Stimulated activated CD8-positive, alpha-beta memory T cell treated with anti-CD3 and anti-CD28 coated beads, Interleukin-7, amount 100 ng/mL, for 4 hours (primary cell): ENCODE measurements around the gene SUPV3L1.
A peak's percentile ranks its signal among the peaks of the same experiment; 100 is the strongest.

Source experiments
- DNase-seq, 2 donors: peaks; one replicate each; pipeline ENCODE4 v3.0.0-alpha.2; 2020; ENCODE audit warnings: low read depth in 2 of 2

SUPV3L1 gene

DNA sequence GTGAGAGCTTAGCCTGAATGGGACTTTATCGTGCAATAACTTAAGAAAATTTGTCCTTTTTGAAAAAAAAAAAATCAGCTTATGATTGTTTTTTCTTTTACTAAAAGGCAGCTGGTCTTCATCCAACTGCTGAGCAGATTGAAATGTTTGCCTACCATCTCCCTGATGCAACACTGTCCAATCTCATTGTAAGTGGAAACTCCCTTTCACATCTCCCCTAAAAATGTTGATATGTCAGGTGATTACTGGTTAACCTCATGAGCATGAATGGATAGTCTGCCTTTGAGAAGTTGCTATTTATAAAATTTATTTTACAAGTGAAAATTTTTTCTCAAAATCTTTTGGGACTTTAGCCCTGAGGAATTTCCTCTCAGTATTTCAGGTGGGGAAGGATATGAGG is 22.3 kb downstream of the SUPV3L1 start:
- DNase-seq, result no peak

DNA sequence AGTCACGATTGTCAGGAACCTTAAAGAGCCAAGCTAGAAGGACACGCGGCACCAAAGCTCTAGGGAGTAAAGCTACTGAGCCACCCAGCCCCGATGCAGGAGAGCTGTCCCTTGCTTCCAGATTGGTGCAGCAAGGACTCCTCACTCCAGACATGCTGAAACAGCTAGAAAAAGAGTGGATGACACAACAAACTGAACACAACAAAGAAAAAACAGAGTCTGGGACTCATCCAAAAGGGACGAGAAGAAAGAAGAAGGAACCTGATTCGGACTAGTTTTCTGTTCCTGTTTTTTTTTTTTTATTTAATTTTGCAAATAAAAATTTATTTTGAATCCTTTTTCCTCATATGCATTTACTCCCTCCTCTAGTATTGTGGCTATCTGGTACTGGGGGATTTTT is 28.7 kb downstream of the SUPV3L1 start:
- DNase-seq, result no peak

DNA sequence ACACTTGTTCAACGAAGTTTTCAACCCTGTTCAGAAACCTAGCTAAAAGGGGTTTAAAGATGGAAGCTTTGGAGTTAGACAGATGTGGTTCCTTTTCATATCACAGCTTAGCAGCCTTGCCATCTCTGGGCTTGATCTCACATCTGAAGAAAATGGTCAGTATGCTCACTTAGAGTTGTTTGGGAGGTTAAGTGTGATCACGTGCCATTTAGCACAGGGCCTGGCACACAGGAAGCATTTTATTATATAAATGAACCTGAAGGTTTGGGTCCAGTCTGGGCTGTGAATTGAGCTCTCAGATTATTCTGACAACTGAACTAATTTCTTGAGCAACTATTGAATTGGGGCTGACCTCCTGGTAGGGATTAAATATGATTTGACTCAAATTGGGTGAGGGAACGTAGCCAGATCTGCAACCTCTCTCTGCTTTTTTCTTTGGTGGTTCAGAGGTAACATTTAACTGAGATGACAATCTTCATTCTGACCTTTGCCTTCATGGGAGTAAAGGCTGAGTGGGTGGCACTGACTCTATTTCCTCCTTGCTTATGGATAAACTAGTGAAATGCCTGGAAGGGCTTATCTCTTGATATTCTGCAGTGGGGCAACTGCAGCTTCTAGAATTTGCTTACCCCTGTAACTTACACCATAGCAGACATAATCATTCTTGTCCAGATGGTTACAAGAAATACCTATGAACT is 29.9 kb downstream of the SUPV3L1 start:
- DNase-seq, result no peak

DNA sequence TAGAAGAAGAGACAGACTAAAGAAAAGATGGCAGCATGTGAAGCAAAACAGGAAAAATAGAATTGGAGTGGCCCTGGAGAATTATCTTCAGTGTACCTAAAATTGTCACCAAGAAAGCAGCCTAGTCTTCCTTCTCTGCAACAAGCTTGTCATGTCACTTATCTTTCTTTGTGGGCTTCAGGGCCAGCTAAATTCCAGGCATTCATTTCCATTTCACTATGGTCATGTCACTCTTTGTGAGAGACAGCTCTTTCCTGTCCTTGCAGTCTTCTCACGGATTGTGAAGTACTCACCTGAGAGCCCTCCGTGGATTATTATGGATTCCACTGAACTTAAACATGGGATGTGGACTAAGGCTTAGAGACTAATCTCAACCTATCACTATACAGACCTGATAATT is 31.1 kb downstream of the SUPV3L1 start:
- DNase-seq, result no peak

DNA sequence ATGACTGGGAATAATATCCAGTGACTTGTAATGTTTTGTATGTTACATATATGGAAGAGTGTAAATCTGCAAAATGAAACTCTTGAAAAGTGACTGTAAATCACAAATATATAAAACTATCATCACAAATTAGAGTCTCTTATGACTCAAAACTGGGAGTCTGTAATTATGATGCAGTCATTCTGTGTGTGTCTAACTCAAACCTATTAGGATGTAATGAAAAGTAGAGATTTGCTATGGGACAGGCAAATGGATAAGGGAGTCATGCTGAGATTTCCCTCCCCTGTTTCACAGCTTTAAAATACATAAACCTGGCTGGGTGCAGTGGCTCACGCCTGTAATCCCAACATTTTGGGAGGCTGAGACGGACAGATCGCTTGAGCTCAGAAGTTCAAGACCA is 31.5 kb downstream of the SUPV3L1 start:
- no peak for DNase-seq

DNA sequence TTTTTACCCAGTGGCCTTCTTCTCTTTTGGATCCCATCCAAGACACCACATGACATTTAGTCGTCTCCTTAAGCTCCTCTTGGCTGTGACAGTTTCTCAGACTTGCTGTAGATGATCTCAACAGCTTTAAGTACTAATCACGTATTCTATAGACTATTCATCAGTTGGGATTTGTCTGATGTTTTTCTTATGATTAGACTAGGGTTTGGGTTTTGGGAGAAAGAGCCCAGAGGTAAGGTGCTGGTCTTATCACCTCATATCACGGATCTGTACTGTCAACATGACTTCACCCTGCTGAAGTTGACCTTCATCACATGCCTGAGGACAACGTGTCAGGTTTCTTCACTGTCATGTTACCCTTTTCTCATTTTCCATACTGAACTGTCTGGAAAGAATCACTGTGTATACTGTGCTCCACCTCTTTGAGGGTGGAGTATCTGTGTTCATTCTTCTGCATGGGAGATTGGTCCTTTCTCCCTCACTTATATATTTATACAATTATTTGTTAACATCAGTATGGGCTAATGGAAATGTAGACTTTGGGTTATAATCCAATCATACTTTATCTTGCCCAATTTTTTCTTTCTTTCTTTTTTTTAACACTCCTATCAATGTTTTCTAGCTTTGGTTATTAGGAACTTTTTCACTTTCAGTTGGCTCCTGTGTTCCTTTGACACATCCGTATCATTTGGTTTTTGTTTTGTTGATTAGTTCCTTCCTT is 33.7 kb downstream of the SUPV3L1 start:
- DNase-seq, result no peak

DNA sequence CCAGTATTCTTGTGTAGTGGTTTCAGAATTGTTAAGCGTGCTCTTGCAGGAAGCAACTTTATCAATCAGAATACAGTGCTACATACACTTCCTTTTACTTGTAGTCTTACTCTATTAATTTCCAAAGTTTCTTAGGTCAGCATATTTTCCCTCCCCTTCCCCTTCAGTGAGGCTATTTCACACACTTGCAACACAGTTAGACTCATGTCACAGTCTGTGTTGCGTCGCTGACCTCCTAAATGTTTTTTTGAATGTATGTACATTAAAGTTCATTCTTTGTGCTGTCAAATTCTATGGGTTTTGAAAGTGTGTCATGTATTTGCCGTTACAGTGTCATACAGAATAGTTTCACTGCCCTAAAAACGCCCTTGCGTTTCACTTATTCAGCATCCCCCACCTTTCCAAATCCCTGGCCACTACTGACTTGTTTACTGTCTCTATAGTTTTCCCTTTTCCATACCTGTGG is 34.7 kb downstream of the SUPV3L1 start:
- no peak for DNase-seq

DNA sequence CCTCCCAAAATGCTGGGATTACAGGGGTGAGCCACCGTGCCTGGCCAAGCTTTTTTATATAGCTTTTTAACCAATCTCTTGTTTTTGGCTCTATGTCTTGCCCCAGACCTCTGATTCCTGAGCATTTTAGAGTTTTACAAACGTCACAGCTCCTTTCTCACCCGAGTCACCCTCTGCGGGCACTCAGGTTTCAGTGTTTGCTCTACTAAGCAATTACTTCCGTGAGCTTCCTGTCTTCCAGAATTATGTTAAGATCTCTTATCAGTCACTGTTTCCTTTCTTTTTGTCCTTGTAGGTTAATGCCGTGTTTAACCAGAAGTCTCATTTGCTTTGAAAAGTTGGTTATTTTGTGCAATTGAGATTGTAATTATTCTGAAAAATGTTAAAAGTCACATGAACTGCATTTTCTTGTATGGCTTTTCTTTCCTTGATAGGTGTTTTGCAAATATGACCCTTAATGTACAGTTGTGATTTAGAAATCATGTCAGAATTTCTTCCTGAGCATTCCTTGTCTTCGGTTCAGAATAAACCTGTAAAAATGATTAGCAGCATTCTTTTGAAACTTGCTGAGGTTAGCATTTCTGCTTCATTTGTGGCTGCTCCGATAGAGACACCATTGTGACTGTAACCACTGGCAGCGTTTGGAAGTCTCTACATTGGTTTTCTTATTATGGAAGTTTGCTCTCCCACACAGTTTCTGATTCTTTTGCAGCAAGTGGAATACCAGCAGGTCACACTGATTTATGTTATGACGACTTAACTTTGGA is 35.6 kb downstream of the SUPV3L1 start:
- no peak for DNase-seq

DNA sequence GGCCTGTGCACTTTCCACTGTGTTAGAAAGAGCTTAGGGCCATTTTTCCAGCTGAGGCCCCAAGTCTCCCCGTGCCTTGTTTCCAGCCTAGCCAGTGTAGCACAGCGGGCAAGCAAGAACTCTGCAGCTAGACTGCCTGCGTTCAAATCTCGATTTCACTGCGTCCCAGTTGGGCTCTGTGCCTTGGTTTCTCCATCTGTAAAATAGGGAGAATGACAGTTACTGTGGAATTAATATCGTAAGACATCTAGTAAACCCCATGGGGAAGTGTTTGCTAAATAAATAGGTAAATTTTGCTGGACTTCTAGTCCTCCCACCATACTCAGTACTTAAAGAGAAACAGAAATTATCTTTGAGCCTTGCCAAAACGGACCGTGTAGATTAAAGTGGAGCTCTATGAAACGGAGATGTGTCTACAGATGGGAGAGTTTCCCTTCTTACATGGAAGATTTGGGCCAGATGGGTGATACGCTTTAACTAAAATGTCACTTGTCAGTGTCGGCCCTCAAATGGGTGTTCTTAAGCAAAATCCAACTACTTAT is 36.6 kb downstream of the SUPV3L1 start:
- no peak for DNase-seq

DNA sequence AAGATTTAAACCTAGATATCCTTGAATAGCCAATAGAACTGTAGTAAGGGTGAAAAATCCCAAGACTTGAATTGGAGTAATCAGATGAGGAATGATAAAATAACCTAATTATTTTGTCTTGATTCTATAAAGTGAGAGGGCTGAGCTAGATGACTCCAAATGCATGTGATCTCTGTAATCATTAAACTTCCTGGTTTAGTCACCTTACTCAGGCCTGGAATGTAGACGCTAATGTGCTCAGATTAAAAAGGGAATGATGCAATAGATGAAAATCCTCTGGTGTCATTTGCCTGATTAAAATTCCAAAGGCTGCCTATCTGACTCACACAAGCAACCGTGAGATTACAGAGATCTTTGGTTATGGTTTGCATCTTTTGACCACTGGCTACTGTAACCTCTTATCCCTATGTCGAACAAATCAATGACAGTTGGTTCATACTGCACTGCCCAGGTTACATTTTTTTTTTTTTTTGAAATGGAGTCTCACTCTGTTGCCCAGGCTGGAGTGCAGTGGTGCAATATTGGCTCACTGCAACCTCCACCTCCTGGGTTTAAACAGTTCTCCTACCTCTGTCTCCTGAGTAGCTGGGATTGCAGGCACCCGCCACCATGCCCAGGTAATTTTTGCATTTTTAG is 37.2 kb downstream of the SUPV3L1 start:
- DNase-seq, result no peak

DNA sequence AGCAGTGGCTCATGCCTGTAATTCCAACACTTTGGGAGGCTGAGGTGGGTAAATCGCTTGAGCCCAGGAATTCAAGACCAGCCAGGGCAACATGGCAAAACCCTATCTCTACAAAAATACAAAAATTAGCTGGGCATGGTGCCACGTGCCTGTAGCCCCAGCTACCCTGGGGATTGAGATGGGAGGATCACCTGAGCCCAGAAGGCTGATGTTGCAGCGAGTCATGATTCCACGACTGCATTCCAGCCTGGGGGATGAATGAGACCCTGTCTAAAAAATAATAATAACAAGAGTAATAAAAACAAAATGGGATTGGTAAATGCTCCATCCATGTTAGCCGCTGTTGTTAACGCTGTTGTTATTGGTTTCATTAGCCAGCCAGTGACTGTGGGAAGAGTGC is 38.8 kb downstream of the SUPV3L1 start:
- DNase-seq, result no peak

DNA sequence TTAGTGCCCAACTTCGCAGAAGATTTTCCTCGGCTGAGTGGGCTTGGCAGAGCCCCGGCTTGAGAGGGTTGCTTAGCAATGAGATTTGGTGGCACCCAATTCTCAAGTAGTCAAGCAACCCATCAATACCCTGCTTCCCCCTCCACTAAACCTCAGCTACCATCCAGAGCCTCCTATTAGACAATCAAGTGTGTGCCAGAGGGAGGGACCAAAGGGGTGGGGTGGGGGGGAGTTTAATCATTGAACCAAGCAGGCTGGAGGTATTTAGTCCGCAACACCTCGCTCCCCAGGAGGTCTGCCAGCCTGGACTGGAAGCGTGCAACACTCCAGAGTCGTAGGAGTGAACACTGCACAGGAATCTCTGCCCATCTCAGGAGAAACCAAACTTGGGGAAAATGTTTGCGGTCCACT is 40.0 kb downstream of the SUPV3L1 start, which contains the start of gene HKDC1:
Gene HKDC1 (plus strand): TSS at position 292 of the 411 bp plus-strand sequence. CDS start 104 bp downstream, at position 396.
- DNase-seq, result no peak

DNA sequence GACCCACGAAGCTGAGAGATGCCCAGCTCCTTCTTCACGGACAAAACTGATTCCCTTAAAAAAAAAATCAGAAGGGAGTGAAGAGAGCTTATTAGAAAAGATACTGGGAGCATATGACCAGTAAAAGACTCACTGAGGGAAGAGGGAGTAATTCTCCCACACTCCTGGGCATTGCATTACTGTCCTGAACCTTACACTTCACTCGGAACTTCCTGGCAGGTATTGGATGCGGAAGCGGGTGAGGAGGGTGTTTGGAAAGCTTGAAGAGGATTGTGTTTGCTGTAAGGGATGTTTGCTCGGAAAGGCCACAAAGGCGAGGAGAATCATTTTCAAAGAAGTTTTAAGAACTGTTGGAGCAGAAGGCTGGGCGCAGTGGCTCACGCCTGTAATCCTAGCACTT is 40.5 kb downstream of the SUPV3L1 start:
- no peak for DNase-seq

DNA sequence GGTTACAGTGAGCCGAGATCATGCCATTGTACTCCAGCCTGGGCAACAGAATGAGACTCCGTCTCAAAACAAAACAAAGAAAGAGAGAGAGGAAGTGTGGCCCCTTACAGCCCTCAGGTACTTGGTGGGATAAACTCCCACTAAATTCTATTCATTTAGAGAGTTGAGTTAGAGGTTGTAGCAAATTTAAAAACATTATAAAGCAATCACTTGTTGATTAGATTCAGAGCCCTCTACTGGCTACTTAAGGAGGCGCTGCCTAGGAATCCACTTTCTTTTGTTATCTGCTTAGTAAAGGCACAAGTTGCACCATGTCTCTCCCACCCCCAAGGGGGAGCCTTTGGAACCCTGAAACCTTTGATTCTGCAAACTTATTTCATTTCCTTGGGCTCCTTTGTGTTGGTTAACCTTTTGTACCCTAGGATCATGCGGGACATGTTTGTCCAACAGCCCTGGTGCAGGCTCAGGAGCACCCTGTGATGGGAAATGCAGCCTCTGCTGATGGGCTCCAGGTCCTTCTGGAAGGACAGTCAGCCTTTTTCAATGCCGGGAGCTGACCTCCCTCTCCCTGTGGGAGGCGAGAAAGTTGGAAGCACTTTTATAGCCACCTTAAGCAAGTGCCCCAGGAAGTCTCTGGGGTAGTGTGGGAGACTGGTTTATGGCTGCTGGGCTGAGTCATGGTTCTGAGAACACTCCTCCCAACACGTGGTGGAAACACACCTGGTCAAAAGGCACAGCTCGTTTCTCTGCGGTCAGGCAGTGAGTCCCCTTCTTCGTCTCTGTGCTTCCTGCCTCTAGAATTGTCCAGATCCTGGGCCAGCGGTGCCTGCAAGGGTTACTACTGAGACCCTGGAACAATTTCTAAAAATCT is 42.4 kb downstream of the SUPV3L1 start:
- peak; percentile 66 to 69 for DNase-seq

DNA sequence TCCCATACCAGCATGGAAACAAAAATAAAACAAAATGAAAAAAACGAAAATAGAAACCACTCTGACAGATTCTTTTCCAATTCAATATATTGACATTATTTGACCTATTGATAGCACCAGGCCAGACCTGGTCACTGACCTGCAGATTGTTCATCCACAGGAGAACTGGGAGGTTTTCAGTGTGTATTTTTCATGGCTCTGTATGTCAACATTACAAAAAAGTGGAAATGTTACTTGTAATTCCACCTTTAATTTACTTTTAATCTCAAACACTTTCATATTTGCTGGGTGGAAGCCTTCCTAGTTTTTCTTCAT is 43.0 kb downstream of the SUPV3L1 start:
- no peak for DNase-seq

DNA sequence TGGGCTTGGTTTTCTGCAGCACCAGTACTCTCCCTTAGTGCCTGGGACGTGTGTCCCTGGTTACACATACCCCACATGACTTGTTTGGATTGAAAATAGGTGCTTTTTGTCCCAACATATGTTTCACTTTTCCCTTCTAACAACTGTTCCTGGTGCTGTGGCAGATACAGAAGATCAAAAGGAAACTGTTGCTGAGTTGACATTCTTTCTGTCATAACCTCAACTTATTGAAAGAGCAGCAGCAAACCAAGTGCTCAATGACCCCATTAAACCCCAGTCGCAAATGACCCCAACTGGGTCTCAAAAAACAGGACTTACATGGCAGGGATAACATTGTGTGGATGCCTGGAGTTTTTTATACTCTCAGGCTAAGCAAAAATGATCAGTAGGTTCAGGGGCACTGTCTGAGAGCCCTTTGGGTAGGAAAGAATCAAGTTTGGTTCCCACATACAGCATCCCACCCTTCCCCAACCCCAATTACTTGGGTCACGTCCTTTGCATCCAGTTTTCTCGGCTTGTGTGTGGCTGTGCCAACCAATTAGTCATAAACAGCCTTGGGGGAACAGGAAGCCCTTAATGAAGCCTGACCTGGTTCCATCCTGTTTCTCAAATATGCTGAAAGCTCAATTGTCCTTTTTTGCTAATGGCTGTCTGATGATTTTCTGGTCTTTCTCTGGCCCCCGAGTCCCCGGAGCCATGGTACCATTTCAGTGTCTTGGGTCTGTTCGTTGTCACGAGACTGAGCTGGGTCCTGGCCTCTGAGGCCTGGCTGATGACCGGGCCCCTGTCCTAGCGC is 45.0 kb downstream of the SUPV3L1 start:
- no peak for DNase-seq

DNA sequence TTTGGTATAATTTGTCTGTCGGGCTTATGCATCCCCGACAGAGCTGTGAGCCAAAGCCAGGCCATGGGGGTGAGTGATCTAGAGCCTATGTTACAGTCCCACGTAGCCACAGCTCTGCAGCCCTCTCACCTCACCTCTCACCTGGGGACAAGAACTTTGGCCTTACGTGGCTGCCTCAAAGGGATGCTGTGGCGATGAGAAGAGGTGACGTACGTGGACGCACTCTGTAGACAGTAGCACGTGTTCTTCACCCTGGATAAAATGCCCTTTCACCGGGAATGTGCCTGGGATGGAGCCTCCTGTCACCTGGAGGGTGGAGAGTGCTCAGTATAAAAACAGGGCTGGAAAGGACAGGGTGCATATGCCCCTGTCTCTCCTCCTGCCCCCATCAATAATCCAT is 45.6 kb downstream of the SUPV3L1 start:
- DNase-seq, result no peak

DNA sequence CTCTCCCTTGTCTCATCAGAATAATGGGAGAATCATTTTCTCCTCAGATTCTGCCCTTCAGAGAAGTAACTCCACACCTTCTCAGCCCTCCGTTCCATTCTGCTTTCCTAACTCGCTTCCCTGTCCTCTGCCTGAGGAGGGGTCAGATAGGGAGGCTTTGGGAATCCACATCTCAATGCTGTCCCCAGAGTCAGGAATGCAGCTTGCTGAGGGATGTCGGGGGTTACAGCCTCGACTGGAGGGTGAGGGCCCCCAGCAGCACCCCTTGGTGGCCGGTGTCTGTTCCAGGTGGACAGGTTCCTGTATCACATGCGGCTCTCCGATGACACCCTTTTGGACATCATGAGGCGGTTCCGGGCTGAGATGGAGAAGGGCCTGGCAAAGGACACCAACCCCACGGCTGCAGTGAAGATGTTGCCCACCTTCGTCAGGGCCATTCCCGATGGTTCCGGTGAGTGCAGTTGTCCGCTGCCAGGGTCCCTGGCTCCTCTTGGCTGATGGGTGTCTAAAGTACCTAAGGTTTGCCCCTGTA is 47.0 kb downstream of the SUPV3L1 start:
- DNase-seq, result no peak

DNA sequence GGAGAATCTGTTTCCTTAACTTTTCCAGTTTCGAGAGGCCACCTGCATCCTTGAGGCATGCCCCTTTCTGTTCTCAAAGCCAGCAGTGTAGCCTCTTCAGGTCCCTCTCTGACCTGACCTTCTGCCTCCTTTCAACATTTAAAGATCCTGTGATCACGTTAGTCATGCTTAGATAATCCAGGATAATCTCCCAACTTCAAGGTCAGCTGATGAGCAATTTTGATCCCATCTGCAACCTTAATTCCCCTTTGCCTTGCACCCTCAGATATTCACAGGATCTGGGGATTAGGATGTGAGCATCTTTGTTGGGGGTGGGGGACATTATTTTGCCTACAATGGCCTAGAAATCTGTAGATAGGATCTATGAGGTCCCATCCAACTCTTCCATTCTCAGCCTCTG is 48.1 kb downstream of the SUPV3L1 start:
- DNase-seq, result no peak

DNA sequence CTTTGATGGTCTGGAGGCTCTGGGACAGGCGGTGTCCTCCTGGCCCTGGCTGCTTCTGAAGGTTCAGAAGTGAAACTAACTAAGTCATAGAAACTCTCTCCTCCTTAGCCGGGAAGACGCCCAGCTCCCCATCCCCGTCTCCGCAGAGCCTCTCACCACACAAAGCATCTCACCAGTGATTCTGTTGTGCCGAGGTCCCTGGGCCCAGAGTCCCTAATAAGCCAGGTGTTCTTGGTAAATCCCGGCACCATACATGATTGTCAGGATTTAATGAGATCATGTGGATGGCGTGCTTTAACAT is 49.5 kb downstream of the SUPV3L1 start:
- DNase-seq, result no peak
